ENCODE data around the gene VSTM2A. TPM values are rescaled to one million over a fixed set of nuclear protein-coding genes. Genes with fewer than 3 reads are reported as not detected.
"Not testable (repeated sequence)": the region's sequence is repeated elsewhere in the genome, so short reads cannot be mapped to it uniquely, and the experiment has no call there.

Gene VSTM2A
- not detected for total RNA-seq

GRCh38 chr7:54541669-54542625 lies at the start of gene VSTM2A:
TSS of gene VSTM2A (plus strand) at chr7:54542375. CDS start at chr7:54542731, 356 bp downstream.
- Histone ChIP-seq H3K4me3 (peak within 1 kb of the TSS; percentile 60), H3K36me3 (no peaks in the 10 kb centered on the region), H3K27ac (no peak within 1 kb of the TSS), H3K4me1 (ENCODE audit: control insufficient read depth in 1 of 2, low read depth in 2 of 2) (peaks cover 0 to 13% of the 10 kb centered on the region in 2 donors), H3K27me3 (replicated peaks; ENCODE audit: insufficient read depth) (peaks cover 3% of the 10 kb centered on the region), H3K9me3 (no peaks in the 10 kb centered on the region)
- no peak for ATAC-seq (ENCODE audit: insufficient number of reproducible peaks, low FRiP score, low read depth)
- DNase-seq (ENCODE audit: low spot score) = no peak
- no peak for TF ChIP-seq CTCF (IDR thresholded peaks at IDR 0.05)

- H3K27ac ChIP-seq; H3K36me3 ChIP-seq; ATAC-seq (ENCODE audit: insufficient number of reproducible peaks, low FRiP score, low read depth); H3K4me3 ChIP-seq; H3K27me3 ChIP-seq (replicated peaks; ENCODE audit: insufficient read depth); H3K9me3 ChIP-seq; H3K4me1 ChIP-seq (ENCODE audit: control insufficient read depth in 1 of 2, low read depth in 2 of 2); DNase-seq (ENCODE audit: low spot score): not testable (repeated sequence)
Observed at GRCh38 chr7:54504531-54504930, 37.6 kb upstream of the VSTM2A start.

GRCh38 chr7:54529568-54529967 lies 12.6 kb upstream of the VSTM2A start:
- H3K9me3 ChIP-seq = no peaks in the 10 kb centered on the region
- ATAC-seq (ENCODE audit: insufficient number of reproducible peaks, low FRiP score, low read depth) = no peak
- no peak overlapping the region for H3K4me3 ChIP-seq
- H3K27me3 ChIP-seq (replicated peaks; ENCODE audit: insufficient read depth) = no peaks in the 10 kb centered on the region
- DNase-seq (ENCODE audit: low spot score) = no peak
- H3K36me3 ChIP-seq = no peaks in the 10 kb centered on the region
- H3K4me1 ChIP-seq (ENCODE audit: control insufficient read depth in 1 of 2, low read depth in 2 of 2) = no peaks in the 10 kb centered on the region
- no peak for TF ChIP-seq CTCF (IDR thresholded peaks at IDR 0.05)
- H3K27ac ChIP-seq = no peak overlapping the region

GRCh38 chr7:54538122-54538521 lies 4.1 kb upstream of the VSTM2A start:
- H3K36me3 ChIP-seq = no peaks in the 10 kb centered on the region
- H3K27me3 ChIP-seq (replicated peaks; ENCODE audit: insufficient read depth) = no peaks in the 10 kb centered on the region
- H3K9me3 ChIP-seq = no peaks in the 10 kb centered on the region
- no peak overlapping the region for H3K4me3 ChIP-seq
- H3K27ac ChIP-seq = no peak overlapping the region
- peaks cover 0 to 13% of the 10 kb centered on the region in 2 donors for H3K4me1 ChIP-seq (ENCODE audit: control insufficient read depth in 1 of 2, low read depth in 2 of 2)
- TF ChIP-seq CTCF (IDR thresholded peaks at IDR 0.05) = no peak
- ATAC-seq (ENCODE audit: insufficient number of reproducible peaks, low FRiP score, low read depth) (no peak), DNase-seq (ENCODE audit: low spot score) (no peak)

GRCh38 chr7:54543051-54543488 lies 895 bp downstream of the VSTM2A start:
- Histone ChIP-seq H3K27me3 (replicated peaks; ENCODE audit: insufficient read depth) (peaks cover 3% of the 10 kb centered on the region), H3K36me3 (no peaks in the 10 kb centered on the region), H3K27ac (no peak overlapping the region), H3K4me3 (no peak overlapping the region), H3K9me3 (no peaks in the 10 kb centered on the region), H3K4me1 (ENCODE audit: control insufficient read depth in 1 of 2, low read depth in 2 of 2) (peaks cover 0 to 13% of the 10 kb centered on the region in 2 donors)
- ATAC-seq (ENCODE audit: insufficient number of reproducible peaks, low FRiP score, low read depth) = no peak
- DNase-seq (ENCODE audit: low spot score) = no peak
- TF ChIP-seq CTCF (IDR thresholded peaks at IDR 0.05) = no peak

Measured in thoracic aorta (tissue), 2 donors.